Islet of Langerhans (tissue), 1 donor: ENCODE measurements around the gene MUC5B.
"Not testable (repeated sequence)": the region's sequence is repeated elsewhere in the genome, so short reads cannot be mapped to it uniquely, and the experiment has no call there.

ENCODE experiments used
- FAIRE-seq: peaks from one replicate; lab custom pipeline; 2011; peaks lifted over from hg19 to GRCh38; lab: Jason Lieb, UNC

MUC5B gene

GRCh38 chr11:1222491-1223345 lies at the start of gene MUC5B:
MUC5B (plus strand) TSS chr11:1223066; CDS start chr11:1223124, 58 bp downstream.
- no peak for FAIRE-seq

GRCh38 chr11:1173396-1173795 lies 49.5 kb upstream of the MUC5B start:
- not testable (repeated sequence) for FAIRE-seq

- no peak for FAIRE-seq
Observed at GRCh38 chr11:1174441-1175370, 48.2 kb upstream of the MUC5B start.

GRCh38 chr11:1175461-1176223 lies 47.2 kb upstream of the MUC5B start:
- FAIRE-seq, result no peak

- no peak for FAIRE-seq
Observed at GRCh38 chr11:1176224-1177019, 46.4 kb upstream of the MUC5B start.

GRCh38 chr11:1177020-1177770 lies 45.7 kb upstream of the MUC5B start:
- no peak for FAIRE-seq

- FAIRE-seq, result no peak
Observed at GRCh38 chr11:1177771-1178090, 45.1 kb upstream of the MUC5B start.

- no peak for FAIRE-seq
Observed at GRCh38 chr11:1178201-1178885, 44.5 kb upstream of the MUC5B start.

GRCh38 chr11:1178906-1179305 lies 44.0 kb upstream of the MUC5B start:
- no peak for FAIRE-seq

GRCh38 chr11:1179641-1180040 lies 43.2 kb upstream of the MUC5B start:
- no peak for FAIRE-seq

GRCh38 chr11:1180171-1180570 lies 42.7 kb upstream of the MUC5B start:
- FAIRE-seq, result no peak

GRCh38 chr11:1180947-1181391 lies 41.9 kb upstream of the MUC5B start:
- FAIRE-seq, result no peak

GRCh38 chr11:1181420-1181819 lies 41.4 kb upstream of the MUC5B start:
- no peak for FAIRE-seq

- no peak for FAIRE-seq
Observed at GRCh38 chr11:1181853-1182535, 40.9 kb upstream of the MUC5B start.

GRCh38 chr11:1184139-1184538 lies 38.7 kb upstream of the MUC5B start:
- FAIRE-seq, result not testable (repeated sequence)

GRCh38 chr11:1188451-1189130 lies 34.3 kb upstream of the MUC5B start:
- FAIRE-seq, result not testable (repeated sequence)

GRCh38 chr11:1189816-1190215 lies 33.0 kb upstream of the MUC5B start:
- FAIRE-seq, result not testable (repeated sequence)

GRCh38 chr11:1191786-1192470 lies 30.9 kb upstream of the MUC5B start:
- not testable (repeated sequence) for FAIRE-seq
